SHP77 (cell line): ENCODE measurements around the gene DLST.
A peak's percentile ranks its signal among the peaks of the same experiment; 100 is the strongest.

Experiments used
- DNase-seq, 2 experiments: peaks; one replicate each; lab custom pipeline; 2025; lab: John Stamatoyannopoulos, UW

DLST gene

DNA sequence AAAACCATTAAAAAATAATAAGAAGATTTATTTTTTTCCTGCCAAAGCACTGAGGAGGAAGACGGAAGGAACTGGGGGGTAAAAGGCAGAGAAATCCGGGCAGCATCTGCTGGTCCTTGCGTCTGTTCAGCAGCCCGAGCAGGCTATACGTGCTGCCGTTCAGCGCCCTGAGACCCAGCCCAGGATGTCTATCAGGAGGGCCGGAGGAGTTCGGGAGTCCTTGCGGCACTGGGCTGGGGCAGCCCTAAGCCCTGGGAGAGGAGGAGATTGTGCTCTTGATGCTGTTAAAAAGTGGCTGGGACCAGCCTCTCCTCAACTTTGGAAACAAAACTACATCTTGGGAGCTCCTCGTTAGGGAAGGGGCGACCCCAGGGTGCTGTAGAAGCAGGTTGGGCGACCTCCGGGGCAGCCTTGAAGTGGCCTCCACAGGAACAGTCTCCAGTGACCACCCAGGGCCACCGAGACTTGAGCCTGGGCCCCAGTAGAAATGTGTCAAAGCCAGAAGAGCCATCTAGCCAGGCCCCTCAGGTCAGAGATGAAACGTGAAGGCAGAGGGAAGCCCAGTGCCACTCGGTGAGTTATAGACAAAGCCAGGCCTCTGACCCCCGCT lies 59.3 kb downstream of the DLST start:
- no peak for DNase-seq

DNA sequence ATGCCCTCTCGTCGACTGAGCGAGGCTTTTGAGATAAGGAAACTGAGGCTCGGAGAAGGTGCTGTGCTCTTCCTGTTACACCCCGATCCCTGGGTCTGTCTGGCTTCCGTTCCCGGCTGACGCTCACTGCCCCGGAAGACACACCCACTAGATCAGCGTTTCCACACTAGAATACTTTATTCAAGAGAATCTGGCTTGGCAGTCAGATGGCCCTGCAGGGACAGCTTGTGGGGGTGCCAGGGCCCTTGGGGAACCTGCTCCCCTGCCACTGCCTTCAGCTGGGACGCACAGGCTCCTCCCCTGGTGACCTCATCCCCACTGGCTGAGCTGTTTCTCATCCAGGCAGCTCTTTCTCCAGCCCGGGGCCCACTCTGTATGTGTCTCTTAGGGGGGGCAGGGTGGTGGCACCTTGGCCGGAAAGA lies 60.0 kb downstream of the DLST start:
- no peak for DNase-seq

DNA sequence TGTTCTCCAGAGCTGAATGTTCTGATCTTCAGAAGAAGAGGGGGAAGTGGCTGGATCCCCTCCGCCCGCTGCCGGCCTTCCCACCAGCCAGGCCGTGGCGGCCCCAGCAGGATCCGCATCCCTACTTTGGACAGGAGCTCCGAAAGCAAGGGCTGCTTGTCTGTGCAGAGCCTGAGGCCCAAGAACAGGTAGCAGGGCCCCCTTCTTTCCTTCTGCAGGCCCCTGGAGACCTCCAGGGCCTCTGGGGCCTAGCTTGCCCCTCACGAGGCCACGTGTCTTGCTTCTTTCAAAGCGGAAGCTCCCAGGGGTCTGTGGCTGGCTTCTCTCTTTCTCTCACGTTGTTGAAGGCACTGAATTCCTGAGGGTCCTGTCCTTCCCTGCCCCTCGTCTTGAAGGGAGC lies 60.5 kb downstream of the DLST start:
- DNase-seq = no peak

DNA sequence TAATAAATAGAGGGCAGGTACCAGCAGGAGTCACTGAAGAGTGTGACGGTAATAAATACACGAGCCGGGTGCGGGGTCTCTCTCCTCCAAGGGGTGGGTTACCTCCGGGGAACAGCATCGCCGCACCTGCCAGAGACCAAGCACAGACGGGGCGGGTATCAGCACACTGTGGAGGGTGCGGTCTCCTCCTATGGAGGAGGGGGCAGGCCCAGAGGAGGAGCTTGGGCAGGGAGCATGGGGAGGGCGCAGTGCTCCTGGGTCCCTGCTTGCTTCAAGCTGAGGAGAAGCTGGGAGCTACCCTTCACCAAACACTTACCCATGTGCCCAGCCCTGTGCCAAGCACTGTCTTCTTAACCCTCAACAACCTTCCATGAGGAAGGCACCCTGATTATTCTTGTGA lies 60.9 kb downstream of the DLST start:
- no peak for DNase-seq

DNA sequence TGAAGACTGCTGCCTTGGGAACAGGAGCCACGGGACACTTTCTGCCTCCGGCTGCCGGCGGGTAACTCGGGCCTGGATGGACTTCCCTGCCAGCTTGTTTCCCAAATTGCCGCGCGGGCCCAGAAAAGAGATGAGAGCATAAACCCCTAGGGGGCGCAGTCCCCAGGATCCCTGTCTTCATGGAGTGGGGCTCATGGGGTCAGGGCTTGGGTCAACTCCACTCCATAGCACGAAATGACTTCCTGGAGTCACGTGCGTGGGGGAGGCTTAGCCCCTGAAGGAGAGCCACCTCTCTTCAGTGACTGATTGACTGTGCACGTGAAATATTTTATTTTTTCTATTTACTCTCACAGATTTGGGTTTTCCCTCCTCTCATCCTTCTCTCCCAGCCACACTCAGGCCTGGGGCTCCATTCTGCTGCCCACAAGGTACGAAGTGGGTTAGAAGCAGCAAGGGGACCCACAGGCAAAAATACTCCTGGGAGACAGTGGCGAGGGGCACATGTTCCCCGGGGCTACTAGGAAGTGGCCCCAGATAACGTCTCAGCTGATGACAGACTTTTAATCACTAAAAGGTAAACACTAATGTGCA lies 63.6 kb downstream of the DLST start:
- peak; percentile 10 to 19 for DNase-seq

DNA sequence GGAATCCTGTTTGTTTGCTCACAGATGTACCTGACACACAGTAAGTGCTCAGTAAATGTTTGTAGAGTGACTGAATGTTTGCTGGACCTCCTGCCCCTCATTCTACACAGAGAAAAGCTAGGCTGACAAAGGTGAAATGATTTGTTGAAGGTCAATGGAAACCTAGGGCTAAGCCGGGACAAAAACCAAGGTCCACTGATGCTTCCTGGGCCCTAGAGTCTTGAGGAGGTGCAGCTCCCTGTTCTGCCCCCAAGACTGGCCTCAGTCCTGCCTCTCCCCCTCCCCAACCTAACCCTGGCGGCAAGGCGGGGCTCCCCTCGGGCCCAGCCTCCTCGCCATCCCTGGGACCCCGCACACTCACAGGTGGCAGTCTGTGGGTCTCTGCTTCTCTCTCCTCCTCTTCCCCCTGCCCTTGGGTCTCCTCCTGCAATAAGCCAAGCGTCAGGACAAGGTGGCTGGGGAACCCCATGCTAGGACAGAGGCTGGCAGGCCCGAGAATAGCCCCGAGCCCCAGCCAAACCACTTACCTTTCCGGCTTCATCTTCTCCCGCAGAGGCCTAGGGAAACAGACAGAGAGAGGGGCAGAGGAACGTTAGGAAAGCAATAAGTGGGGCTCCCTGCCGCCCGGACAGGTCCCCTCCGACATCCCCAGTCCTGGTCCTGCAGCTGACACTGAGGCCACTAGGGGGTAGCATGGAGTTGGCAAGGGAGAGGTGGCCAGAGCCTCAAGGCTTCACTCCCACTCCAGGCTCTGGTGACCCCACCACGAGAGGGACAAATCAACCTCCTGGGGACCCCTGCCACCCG lies 64.3 kb downstream of the DLST start:
- DNase-seq = peak; percentile 45 to 50

DNA sequence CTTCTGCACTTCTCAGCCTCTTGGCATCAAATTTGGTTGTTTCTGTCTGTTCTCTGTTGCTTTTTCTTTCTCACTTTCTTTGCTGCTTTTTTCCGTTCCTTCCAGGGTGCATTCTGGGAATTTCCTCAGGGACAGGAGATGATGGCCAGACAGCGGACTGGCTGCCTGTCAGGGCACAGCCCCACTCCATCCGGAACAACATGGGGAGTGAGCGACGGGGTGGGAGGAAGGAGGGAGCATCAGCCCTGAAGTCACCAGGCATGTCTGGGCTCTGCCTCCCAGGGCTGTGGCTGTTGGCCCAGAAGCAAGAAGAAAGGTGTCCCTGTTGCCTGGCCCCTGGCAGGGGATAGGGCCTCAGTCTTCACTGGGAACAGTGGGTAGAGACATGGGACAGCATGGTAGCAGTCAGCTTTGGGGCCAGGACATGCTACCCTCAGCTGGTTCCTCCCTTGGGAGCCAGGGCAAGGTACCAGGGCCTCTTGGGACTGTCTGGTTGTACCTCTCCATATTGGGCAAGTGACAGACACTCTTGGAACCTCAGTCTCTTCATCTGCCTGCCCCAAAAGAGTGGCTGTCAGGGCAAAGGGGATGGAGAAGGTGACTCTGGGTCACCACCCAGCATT lies 65.1 kb downstream of the DLST start:
- no peak for DNase-seq

DNA sequence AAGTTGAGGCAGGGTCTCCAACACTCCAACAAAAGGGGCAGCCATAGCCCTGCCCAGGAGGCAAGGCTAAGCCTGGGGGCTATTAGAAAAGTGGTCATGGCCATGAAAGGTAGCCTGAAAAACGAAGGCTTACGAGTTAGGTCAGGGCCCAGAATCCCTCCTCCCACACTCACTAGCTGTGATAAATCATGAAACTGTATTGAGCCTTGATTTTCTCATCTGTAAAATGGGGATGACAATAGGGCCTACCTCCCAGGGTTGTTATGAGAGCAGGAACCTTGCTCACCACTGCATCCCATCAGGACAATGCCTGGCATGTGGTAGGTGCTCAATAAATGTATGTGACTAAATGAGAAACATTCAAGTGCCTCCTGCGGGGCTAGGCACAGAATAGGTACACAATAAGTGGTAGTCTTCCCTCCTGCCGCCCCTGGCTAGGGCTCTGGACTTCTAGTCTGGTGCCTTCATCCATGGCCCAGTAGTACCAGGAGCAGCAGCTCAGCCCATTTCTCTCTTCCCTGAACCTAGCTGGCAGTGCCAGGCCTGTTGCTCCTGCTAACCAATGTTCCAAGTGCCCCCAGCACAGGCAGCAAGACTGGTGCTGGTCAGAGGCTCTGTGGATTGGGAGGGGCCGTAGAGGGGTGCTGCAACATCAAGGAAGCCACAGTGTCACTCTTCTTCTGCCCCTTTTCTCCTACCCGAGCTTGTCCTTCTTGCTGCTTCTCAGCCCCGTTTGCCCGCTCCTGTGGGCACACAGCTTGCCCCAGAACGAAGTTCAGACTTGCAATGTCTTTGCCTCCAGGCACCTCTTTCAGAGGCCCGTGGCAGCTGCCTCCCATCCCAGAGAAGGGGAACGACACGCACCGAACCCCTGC lies 65.9 kb downstream of the DLST start:
- no peak for DNase-seq

DNA sequence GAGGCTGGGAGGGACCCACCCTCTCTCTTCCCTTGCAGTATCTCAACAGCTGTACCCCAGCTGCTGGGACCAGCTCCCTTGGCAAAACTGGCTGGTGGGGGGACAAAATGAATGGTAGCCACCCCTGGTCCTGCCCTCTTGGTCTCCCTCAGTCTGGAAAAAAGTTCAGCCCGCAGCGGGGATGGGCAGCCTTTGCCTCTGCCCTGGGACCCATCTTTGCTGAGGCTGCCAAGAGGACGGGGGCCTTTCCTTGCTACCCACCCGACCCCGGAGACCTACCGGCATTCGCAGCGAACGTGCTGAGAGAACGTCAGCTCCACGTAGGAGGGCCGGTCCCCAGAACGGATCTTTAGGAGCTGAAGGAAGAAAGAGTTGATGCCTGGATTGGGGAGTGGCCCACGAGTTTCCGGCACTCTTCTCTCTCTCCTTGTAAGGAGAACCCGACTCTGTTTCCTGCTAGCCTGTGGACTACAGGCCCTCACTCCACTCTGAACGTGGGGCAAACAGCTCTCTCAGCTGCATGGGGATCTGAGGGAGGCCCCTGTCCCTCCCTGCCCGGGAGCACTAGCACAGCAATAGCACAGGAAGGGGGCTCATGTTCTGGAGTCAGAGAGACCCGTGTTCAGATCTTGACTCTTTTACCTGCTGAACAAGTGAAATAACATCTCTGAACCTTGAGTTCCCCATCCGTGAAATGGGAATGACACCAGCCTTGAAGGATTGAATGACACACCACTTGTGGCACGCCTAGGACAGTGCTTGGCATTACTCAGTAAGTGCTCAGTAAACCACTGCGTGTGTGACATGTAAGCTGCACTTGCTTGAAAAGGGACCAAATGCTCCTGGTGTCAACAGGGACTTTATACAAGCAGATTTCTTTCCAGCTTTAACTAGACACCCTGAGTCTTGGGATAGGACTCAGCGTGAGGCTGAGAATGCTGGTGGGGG lies 66.8 kb downstream of the DLST start:
- DNase-seq = no peak

DNA sequence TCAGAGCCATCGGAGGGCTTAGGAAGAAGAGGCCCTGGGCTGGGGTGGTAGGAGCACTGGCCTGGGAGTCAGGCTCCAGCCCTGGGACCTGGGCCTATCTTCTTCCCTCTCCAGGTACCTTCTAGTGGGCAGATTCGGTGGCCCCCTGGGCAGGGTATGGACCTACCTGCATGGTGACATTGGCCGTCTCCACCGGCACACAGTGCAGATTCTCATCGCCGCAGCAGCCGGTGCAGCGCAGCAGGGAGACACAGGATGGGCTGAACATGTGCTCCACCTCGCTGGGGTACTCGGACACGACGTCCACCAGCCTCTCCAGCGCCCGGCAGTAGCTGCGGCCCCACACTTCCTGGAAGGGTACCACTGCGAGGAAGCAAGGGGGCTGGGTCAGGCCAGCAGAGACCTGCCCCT lies 67.5 kb downstream of the DLST start:
- DNase-seq = no peak

DNA sequence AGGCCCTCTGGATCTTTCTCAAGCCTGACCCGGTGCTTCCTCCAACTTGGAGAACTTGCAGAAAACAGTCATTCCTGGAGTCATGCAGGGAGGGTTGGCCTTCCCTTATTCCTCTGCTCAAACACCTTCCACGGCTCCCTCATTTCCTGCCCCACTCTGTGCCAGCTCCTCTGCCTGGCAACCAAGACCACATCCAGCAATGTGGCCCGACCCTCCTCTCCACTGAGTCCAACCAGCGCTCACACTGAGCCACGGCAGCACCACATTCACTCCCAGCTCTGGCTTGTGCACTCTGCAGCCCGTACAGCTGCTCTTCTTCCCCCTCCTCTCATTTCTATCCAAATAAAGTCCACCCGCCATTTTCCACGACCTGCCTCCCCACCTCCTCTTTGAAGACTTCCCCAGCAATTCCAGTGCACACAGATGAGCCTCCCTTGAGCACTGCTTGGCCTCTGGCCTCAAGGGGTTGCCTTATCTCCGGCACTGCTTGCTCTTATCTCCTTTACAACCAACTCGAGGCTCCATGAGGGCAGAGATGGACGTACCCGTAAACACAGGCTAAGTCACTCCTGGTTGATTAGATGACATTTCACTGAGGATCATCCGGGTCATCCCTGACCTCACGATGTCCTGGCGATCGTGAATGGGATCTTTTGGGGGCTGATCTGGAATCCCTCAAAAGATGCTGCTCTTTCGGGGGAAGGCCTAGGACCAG lies 68.3 kb downstream of the DLST start:
- no peak for DNase-seq

DNA sequence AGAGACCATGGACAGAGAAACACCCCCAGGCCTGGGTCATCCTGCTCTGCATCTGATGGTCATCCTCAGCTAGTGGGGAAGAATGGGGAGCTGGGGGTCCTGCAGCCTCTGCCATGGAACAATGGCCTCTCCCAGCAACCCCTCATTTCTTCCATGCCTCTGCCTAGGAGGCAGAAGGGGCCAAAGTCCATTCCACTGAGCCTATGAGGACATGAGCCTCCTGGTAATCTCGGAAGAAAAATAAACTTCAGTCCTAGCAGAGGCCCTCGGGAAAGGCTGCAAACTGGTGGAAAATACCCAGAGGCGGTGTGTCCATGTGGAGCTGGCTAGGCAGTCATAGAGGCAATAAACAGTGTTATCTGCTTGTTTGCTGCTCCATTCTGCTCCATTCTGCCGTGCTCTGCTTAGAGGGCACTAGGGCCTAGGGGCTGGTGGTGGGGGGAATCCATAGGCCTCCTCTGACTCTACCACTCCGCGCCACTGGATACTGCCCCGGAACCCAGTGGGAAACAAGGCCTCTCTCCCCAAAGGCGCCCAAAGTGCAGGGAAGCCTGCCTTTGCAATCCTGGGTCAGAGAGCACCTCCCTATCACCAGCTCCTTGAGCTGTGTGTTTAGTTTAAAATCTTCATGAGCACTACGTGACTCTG lies 69.2 kb downstream of the DLST start:
- DNase-seq = no peak

DNA sequence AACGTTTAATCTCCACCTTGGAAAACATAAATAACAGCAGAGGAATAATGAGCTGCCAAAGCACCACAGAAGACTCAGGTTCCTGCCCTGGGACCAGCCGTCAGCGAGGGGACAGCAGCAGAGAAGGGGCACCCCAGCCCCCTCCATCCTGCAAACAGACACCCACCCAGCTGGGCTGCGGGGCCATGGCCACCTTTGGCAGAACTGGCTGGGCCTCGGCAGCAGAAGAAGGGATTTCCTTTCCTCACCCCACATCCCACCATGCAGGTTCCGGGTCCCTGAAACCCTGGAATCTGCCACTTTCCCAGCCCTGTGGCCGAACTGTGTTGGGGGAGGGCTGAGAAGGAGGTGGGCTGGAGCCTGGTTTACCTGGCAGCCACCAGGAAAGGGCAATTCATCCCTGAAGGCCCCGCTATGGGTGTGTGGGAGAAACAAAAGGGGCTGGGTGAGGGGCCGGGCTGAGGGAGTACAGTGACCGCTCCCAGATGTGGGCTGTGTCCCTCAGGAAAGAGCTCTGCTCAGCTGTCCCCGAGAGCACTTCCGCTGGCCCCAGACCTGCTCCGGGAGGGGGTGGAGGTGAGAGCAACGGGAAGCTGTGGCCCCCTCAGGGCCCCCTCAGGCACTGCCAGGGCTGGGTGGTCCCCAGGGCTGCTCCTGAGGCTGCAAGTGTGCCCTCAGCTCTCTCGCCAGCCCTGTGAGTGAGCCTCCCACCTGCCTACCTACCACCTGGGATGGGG lies 69.9 kb downstream of the DLST start:
- no peak for DNase-seq

DNA sequence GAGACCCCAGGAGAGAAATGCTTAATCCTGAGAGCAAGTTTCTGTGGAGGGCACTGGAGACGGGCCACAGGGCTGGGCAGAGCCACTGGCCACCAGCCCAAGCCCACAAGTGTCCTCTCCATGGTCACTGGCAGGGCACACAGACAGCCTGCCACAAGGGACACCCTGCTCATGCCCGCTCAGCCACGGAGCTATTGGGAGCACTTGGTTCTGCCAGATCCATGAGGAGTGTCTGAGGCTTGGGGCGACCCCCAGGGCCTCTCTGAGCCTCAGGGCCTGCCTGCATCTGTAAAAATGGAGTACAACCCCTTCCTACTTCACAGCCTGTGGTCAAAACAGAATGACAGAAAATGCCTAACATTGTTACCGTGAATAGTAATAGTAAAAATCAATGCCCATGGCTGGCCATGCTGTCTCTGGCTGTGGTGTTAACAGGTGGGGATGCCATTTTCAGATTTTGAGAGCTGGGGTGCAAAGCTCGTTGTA lies 70.5 kb downstream of the DLST start:
- no peak for DNase-seq

DNA sequence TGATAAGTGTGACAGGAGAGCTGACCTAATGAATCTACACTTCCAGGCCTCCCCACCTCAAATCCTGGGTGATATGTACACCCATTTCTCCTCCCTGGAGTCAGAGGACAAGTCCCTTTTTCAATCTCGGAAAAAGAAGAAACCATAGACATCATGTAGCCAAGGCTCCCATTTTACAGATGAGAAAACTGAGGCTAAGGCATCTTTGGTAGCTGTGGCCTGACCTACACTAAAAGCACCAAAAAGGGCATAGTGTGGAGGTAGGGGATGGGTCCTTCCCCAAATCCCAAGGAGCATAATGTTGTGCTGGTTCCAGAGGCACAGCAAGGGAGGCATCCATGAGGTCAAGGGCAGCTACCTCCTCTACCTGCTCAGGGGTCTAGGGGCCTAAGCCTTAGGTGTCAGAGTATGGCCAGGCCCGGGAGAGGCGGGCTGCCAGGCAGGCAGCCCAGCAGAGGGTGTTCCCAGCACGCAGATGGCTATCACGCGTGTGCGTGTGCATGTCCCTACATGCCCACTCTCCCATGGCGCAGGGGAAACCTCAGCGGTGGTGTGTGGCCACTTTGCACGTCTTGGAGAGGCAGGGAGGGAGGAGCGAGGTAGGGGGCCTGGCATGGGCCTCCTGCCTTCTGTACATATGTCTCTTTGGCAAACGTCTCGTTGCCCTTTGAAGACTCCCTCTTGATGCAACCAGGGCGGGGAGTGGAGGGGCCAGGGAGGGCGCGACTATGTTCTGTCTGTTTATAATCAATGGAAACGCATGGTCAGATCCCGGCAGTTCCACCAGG lies 71.2 kb downstream of the DLST start:
- no peak for DNase-seq
